ENCODE results near the gene UNC5A.

Gene UNC5A

GRCh38 chr5:176817841-176818377 is 7.5 kb downstream of the UNC5A start:
- no peak overlapping the region for H3K4me3 ChIP-seq (ENCODE audit: low read depth, low read length)
- no peak for DNase-seq (ENCODE audit: low read depth, low spot score)
- POLR2A ChIA-PET, result no interaction called here
- CTCF ChIA-PET, result no interaction called here
- peak; percentile 41 for TF ChIP-seq CTCF (IDR thresholded peaks at IDR 0.05; ENCODE audit: insufficient read depth, low read length, missing control alignments)

- CTCF ChIA-PET, result interaction anchor here (1.0 to 1.3 kb wide), 2 partner anchors 10 to 13 kb away, joined by 3 read pairs; no protein-coding TSS in a partner anchor
- POLR2A ChIA-PET, result no interaction called here
- no peak for DNase-seq (ENCODE audit: low read depth, low spot score)
- no peak for TF ChIP-seq CTCF (IDR thresholded peaks at IDR 0.05; ENCODE audit: insufficient read depth, low read length, missing control alignments)
- H3K4me3 ChIP-seq (ENCODE audit: low read depth, low read length), result no peak overlapping the region
Measured at GRCh38 chr5:176818391-176819098, 8.2 kb downstream of the UNC5A start.

GRCh38 chr5:176819476-176819875 is 9.1 kb downstream of the UNC5A start:
- DNase-seq (ENCODE audit: low read depth, low spot score), result no peak
- TF ChIP-seq CTCF (IDR thresholded peaks at IDR 0.05; ENCODE audit: insufficient read depth, low read length, missing control alignments), result no peak
- H3K4me3 ChIP-seq (ENCODE audit: low read depth, low read length), result no peak overlapping the region
- ChIA-PET CTCF (interaction anchor here (1.3 kb wide), 1 partner anchor 9 kb away, joined by 3 read pairs; no protein-coding TSS in a partner anchor), POLR2A (no interaction called here)

- ChIA-PET CTCF (no interaction called here), POLR2A (no interaction called here)
- no peak for DNase-seq (ENCODE audit: low read depth, low spot score)
Measured at GRCh38 chr5:176820937-176821336, 10.6 kb downstream of the UNC5A start.

GRCh38 chr5:176821441-176821840 is 11.1 kb downstream of the UNC5A start:
- TF ChIP-seq CTCF (IDR thresholded peaks at IDR 0.05; ENCODE audit: insufficient read depth, low read length, missing control alignments), result no peak
- DNase-seq (ENCODE audit: low read depth, low spot score), result no peak
- ChIA-PET CTCF (no interaction called here), POLR2A (no interaction called here)
- no peak overlapping the region for H3K4me3 ChIP-seq (ENCODE audit: low read depth, low read length)

More at GRCh38 chr5:176820937-176821336, 10.6 kb downstream of the UNC5A start:
- no peak for TF ChIP-seq CTCF (IDR thresholded peaks at IDR 0.05; ENCODE audit: insufficient read depth, low read length, missing control alignments)
- no peak overlapping the region for H3K4me3 ChIP-seq (ENCODE audit: low read depth, low read length)

- TF ChIP-seq CTCF (IDR thresholded peaks at IDR 0.05; ENCODE audit: insufficient read depth, low read length, missing control alignments), result no peak
- no peak overlapping the region for H3K4me3 ChIP-seq (ENCODE audit: low read depth, low read length)
- DNase-seq (ENCODE audit: low read depth, low spot score), result no peak
- CTCF ChIA-PET, result no interaction called here
- POLR2A ChIA-PET, result no interaction called here
Measured at GRCh38 chr5:176822041-176822792, 11.9 kb downstream of the UNC5A start.
